Neutrophil (primary cell): ENCODE data around the gene NKX1-2.

Source experiments
- H3K27ac ChIP-seq: fragments of 200-600 bp; sonication (generic); 2 replicates; pipeline ENCODE4 v1.5.1; 2016; ENCODE audit warnings: mild to moderate bottlenecking, moderate library complexity
- H3K27me3 ChIP-seq: fragments of 200-600 bp; sonication (generic); 2 replicates; pipeline ENCODE4 v1.6.0; 2016; ENCODE audit warnings: mild to moderate bottlenecking
- H3K36me3 ChIP-seq: fragments of 200-600 bp; sonication (generic); 2 replicates; pipeline ENCODE4 v1.5.1; 2017
- H3K4me1 ChIP-seq, 2 experiments: fragments of 200-600 bp in 1 of 2; sonication (generic) in 1 of 2; 1 replicate in 1 of 2; 2 replicates in 1 of 2; pipeline versions ENCODE4 v1.5.1 to v1.6.1; 2013 to 2016; ENCODE audit warnings: low read depth in 1 of 2, low read length in 1 of 2, mild to moderate bottlenecking in 1 of 2, moderate library complexity in 1 of 2; ENCODE audit not compliant: control insufficient read depth in 1 of 2, insufficient read depth in 1 of 2
- H3K4me3 ChIP-seq, 2 experiments: fragments of 200-600 bp in 1 of 2; sonication (generic) in 1 of 2; 1 replicate in 1 of 2; 2 replicates in 1 of 2; pipeline ENCODE4 v1.5.1; 2013 to 2016; ENCODE audit warnings: low read depth in 1 of 2, low read length in 1 of 2, mild to moderate bottlenecking in 1 of 2, moderate library complexity in 1 of 2
- H3K9me3 ChIP-seq: fragments of 200-600 bp; sonication (generic); 2 replicates; pipeline ENCODE4 v1.5.1; 2016
- CTCF ChIP-seq: fragments of 200-600 bp; sonication (generic); IDR thresholded peaks from 2 replicates; pipeline ENCODE4 v1.5.1; 2016; ENCODE audit warnings: antibody characterized with exemption

NKX1-2 gene

GRCh38 chr10:124458473-124458872 is 8.6 kb upstream of the NKX1-2 start:
- TF ChIP-seq CTCF: no peak
- no peaks in the 10 kb centered on the region for H3K36me3 ChIP-seq
- H3K4me3 ChIP-seq: no peak overlapping the region
- H3K4me1 ChIP-seq: peaks cover 10 to 13% of the 10 kb centered on the region in 2 experiments
- no peaks in the 10 kb centered on the region for H3K9me3 ChIP-seq
- peaks cover 55% of the 10 kb centered on the region for H3K27me3 ChIP-seq
- no peak overlapping the region for H3K27ac ChIP-seq

- H3K4me3 ChIP-seq: no peak overlapping the region
- H3K27me3 ChIP-seq: peaks cover 85% of the 10 kb centered on the region
- H3K27ac ChIP-seq: no peak overlapping the region
- no peak for TF ChIP-seq CTCF
- no peaks in the 10 kb centered on the region for H3K4me1 ChIP-seq
- H3K9me3 ChIP-seq: no peaks in the 10 kb centered on the region
- no peaks in the 10 kb centered on the region for H3K36me3 ChIP-seq
These were observed 5.6 kb upstream of the NKX1-2 start for GRCh38 chr10:124455441-124455840.

GRCh38 chr10:124453960-124454610 is 4.2 kb upstream of the NKX1-2 start:
- Histone ChIP-seq H3K27ac (no peak overlapping the region), H3K4me1 (no peaks in the 10 kb centered on the region), H3K36me3 (no peaks in the 10 kb centered on the region), H3K4me3 (no peak overlapping the region), H3K9me3 (no peaks in the 10 kb centered on the region), H3K27me3 (peaks cover 97% of the 10 kb centered on the region)
- TF ChIP-seq CTCF: no peak

GRCh38 chr10:124451276-124451675 is 1.4 kb upstream of the NKX1-2 start:
- Histone ChIP-seq H3K36me3 (no peaks in the 10 kb centered on the region), H3K4me1 (no peaks in the 10 kb centered on the region), H3K27me3 (peaks cover 100% of the 10 kb centered on the region), H3K27ac (no peak overlapping the region), H3K9me3 (no peaks in the 10 kb centered on the region), H3K4me3 (no peak overlapping the region)
- no peak for TF ChIP-seq CTCF

- TF ChIP-seq CTCF: no peak
- H3K9me3 ChIP-seq: no peaks in the 10 kb centered on the region
- no peak overlapping the region for H3K4me3 ChIP-seq
- H3K27me3 ChIP-seq: peaks cover 100% of the 10 kb centered on the region
- no peak overlapping the region for H3K27ac ChIP-seq
- no peaks in the 10 kb centered on the region for H3K36me3 ChIP-seq
- no peaks in the 10 kb centered on the region for H3K4me1 ChIP-seq
These were observed 885 bp upstream of the NKX1-2 start for GRCh38 chr10:124450783-124451057.
